ENCODE data around the gene ZBTB20.

Gene ZBTB20

GRCh38 chr3:114487502-114487901 lies 659.6 kb downstream of the ZBTB20 start:
- no peak overlapping the region for H2AFZ ChIP-seq (ENCODE audit: low read depth, low read length)
- H3K4me1 ChIP-seq (ENCODE audit: low read length) = no peaks in the 10 kb centered on the region
- H3K4me2 ChIP-seq (ENCODE audit: low read length) = no peak overlapping the region
- TF ChIP-seq EZH2phosphoT487 (IDR thresholded peaks at IDR 0.05; ENCODE audit: low read depth) (no peak), CTCF (IDR thresholded peaks at IDR 0.05; ENCODE audit: low read depth, low read length) (no peak)
- H3K9ac ChIP-seq (ENCODE audit: low read length) = no peak overlapping the region
- no peaks in the 10 kb centered on the region for H3K79me2 ChIP-seq (ENCODE audit: low read length)
- no peak overlapping the region for H3K4me3 ChIP-seq (ENCODE audit: low read length)
- no peaks in the 10 kb centered on the region for H3K9me3 ChIP-seq (ENCODE audit: insufficient read depth, low read length)
- H3K27ac ChIP-seq (ENCODE audit: low read length) = no peak overlapping the region
- H4K20me1 ChIP-seq (ENCODE audit: insufficient read depth, low read length) = no peaks in the 10 kb centered on the region
- no peaks in the 10 kb centered on the region; the same call in 1 of the 2 replicates for H3K27me3 ChIP-seq (ENCODE audit: low read depth, low read length)
- no peaks in the 10 kb centered on the region for H3K36me3 ChIP-seq (replicated peaks; ENCODE audit: low read depth, low read length)

GRCh38 chr3:114484919-114485318 lies 662.2 kb downstream of the ZBTB20 start:
- Histone ChIP-seq H4K20me1 (ENCODE audit: insufficient read depth, low read length) (no peaks in the 10 kb centered on the region), H3K27me3 (ENCODE audit: low read depth, low read length) (no peaks in the 10 kb centered on the region; the same call in 1 of the 2 replicates), H3K4me2 (ENCODE audit: low read length) (no peak overlapping the region), H3K27ac (ENCODE audit: low read length) (no peak overlapping the region), H3K9ac (ENCODE audit: low read length) (no peak overlapping the region), H3K4me3 (ENCODE audit: low read length) (no peak overlapping the region), H3K79me2 (ENCODE audit: low read length) (no peaks in the 10 kb centered on the region), H3K4me1 (ENCODE audit: low read length) (no peaks in the 10 kb centered on the region), H2AFZ (ENCODE audit: low read depth, low read length) (no peak overlapping the region), H3K9me3 (ENCODE audit: insufficient read depth, low read length) (no peaks in the 10 kb centered on the region), H3K36me3 (replicated peaks; ENCODE audit: low read depth, low read length) (no peaks in the 10 kb centered on the region)
- TF ChIP-seq CTCF (IDR thresholded peaks at IDR 0.05; ENCODE audit: low read depth, low read length) (no peak), EZH2phosphoT487 (IDR thresholded peaks at IDR 0.05; ENCODE audit: low read depth) (no peak)

DNA sequence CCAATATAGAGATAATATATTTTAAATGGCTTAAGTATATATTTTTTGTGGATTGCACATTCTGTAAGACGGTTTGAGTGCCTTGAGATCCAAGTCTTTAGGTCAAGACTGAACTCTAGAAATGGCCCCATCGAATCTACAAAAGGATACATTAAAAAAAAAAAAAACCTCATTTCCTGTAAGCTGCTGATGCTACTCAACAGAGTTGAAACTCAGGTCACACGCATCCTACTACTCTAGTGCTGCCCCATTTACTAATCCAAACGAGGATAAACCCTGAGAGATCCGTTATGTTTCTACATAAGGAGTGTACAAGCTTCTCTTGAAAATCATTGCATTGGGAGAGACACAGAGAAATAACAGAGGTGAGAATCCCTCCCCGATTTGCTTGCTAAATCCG lies 666.0 kb downstream of the ZBTB20 start:
- Histone ChIP-seq H2AFZ (ENCODE audit: low read depth, low read length) (no peak overlapping the region), H3K27ac (ENCODE audit: low read length) (no peak overlapping the region), H3K9me3 (ENCODE audit: insufficient read depth, low read length) (no peaks in the 10 kb centered on the region), H4K20me1 (ENCODE audit: insufficient read depth, low read length) (no peaks in the 10 kb centered on the region), H3K4me2 (ENCODE audit: low read length) (no peak overlapping the region), H3K36me3 (replicated peaks; ENCODE audit: low read depth, low read length) (no peaks in the 10 kb centered on the region), H3K4me3 (ENCODE audit: low read length) (no peak overlapping the region), H3K79me2 (ENCODE audit: low read length) (no peaks in the 10 kb centered on the region), H3K9ac (ENCODE audit: low read length) (no peak overlapping the region), H3K4me1 (ENCODE audit: low read length) (no peaks in the 10 kb centered on the region), H3K27me3 (ENCODE audit: low read depth, low read length) (no peaks in the 10 kb centered on the region; the same call in 1 of the 2 replicates)
- TF ChIP-seq CTCF (IDR thresholded peaks at IDR 0.05; ENCODE audit: low read depth, low read length) = no peak
- TF ChIP-seq EZH2phosphoT487 (IDR thresholded peaks at IDR 0.05; ENCODE audit: low read depth) = no peak

GRCh38 chr3:114480442-114480841 lies 666.6 kb downstream of the ZBTB20 start:
- no peaks in the 10 kb centered on the region for H3K9me3 ChIP-seq (ENCODE audit: insufficient read depth, low read length)
- no peaks in the 10 kb centered on the region for H3K79me2 ChIP-seq (ENCODE audit: low read length)
- no peak overlapping the region for H3K4me2 ChIP-seq (ENCODE audit: low read length)
- no peak overlapping the region for H2AFZ ChIP-seq (ENCODE audit: low read depth, low read length)
- H3K9ac ChIP-seq (ENCODE audit: low read length) = no peak overlapping the region
- H3K4me1 ChIP-seq (ENCODE audit: low read length) = no peaks in the 10 kb centered on the region
- H3K36me3 ChIP-seq (replicated peaks; ENCODE audit: low read depth, low read length) = no peaks in the 10 kb centered on the region
- H3K27ac ChIP-seq (ENCODE audit: low read length) = no peak overlapping the region
- H3K4me3 ChIP-seq (ENCODE audit: low read length) = no peak overlapping the region
- TF ChIP-seq CTCF (IDR thresholded peaks at IDR 0.05; ENCODE audit: low read depth, low read length) (no peak), EZH2phosphoT487 (IDR thresholded peaks at IDR 0.05; ENCODE audit: low read depth) (no peak)
- H3K27me3 ChIP-seq (ENCODE audit: low read depth, low read length) = no peaks in the 10 kb centered on the region; the same call in 1 of the 2 replicates
- H4K20me1 ChIP-seq (ENCODE audit: insufficient read depth, low read length) = no peaks in the 10 kb centered on the region

Data from OCI-LY3 (cell line).